ENCODE results near the gene QRICH1. TPM values are rescaled to one million over a fixed set of nuclear protein-coding genes. Genes with fewer than 3 reads are reported as not detected.

The QRICH1 gene
- total RNA-seq, 1 experiment from 2014 or later: 123 TPM

GRCh38 chr3:49120438-49121131, 26.7 kb upstream of the QRICH1 start, which contains the start of gene USP19 (continued):
- TF ChIP-seq, protein P1, sequence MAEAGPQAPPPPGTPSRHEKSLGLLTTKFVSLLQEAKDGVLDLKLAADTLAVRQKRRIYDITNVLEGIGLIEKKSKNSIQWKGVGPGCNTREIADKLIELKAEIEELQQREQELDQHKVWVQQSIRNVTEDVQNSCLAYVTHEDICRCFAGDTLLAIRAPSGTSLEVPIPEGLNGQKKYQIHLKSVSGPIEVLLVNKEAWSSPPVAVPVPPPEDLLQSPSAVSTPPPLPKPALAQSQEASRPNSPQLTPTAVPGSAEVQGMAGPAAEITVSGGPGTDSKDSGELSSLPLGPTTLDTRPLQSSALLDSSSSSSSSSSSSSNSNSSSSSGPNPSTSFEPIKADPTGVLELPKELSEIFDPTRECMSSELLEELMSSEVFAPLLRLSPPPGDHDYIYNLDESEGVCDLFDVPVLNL (CRISPR knock-in tag; IDR thresholded peaks at IDR 0.05; ENCODE audit: borderline replicate concordance, low read depth): no peak
- TF ChIP-seq JAZF1 (CRISPR knock-in tag; IDR thresholded peaks at IDR 0.05): no peak
- TF ChIP-seq, protein P2, sequence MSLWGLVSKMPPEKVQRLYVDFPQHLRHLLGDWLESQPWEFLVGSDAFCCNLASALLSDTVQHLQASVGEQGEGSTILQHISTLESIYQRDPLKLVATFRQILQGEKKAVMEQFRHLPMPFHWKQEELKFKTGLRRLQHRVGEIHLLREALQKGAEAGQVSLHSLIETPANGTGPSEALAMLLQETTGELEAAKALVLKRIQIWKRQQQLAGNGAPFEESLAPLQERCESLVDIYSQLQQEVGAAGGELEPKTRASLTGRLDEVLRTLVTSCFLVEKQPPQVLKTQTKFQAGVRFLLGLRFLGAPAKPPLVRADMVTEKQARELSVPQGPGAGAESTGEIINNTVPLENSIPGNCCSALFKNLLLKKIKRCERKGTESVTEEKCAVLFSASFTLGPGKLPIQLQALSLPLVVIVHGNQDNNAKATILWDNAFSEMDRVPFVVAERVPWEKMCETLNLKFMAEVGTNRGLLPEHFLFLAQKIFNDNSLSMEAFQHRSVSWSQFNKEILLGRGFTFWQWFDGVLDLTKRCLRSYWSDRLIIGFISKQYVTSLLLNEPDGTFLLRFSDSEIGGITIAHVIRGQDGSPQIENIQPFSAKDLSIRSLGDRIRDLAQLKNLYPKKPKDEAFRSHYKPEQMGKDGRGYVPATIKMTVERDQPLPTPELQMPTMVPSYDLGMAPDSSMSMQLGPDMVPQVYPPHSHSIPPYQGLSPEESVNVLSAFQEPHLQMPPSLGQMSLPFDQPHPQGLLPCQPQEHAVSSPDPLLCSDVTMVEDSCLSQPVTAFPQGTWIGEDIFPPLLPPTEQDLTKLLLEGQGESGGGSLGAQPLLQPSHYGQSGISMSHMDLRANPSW (CRISPR knock-in tag; conservative IDR thresholded peaks at IDR 0.05; ENCODE audit: low read depth): no peak
- peak; percentile 79; the same call in 1 of the 2 replicates for TF ChIP-seq MYBL2 (CRISPR knock-in tag; IDR thresholded peaks at IDR 0.05)
- no peak for TF ChIP-seq ATF1 (CRISPR knock-in tag; IDR thresholded peaks at IDR 0.05)
- TF ChIP-seq, protein P3, sequence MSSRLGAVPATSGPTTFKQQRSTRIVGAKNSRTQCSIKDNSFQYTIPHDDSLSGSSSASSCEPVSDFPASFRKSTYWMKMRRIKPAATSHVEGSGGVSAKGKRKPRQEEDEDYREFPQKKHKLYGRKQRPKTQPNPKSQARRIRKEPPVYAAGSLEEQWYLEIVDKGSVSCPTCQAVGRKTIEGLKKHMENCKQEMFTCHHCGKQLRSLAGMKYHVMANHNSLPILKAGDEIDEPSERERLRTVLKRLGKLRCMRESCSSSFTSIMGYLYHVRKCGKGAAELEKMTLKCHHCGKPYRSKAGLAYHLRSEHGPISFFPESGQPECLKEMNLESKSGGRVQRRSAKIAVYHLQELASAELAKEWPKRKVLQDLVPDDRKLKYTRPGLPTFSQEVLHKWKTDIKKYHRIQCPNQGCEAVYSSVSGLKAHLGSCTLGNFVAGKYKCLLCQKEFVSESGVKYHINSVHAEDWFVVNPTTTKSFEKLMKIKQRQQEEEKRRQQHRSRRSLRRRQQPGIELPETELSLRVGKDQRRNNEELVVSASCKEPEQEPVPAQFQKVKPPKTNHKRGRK (CRISPR knock-in tag; IDR thresholded peaks at IDR 0.05; ENCODE audit: borderline replicate concordance): no peak
- TF ChIP-seq ZNF121 (CRISPR knock-in tag; IDR thresholded peaks at IDR 0.05): no peak
- no peak for TF ChIP-seq ZNF396 (CRISPR knock-in tag; IDR thresholded peaks at IDR 0.05; ENCODE audit: borderline replicate concordance)
- TF ChIP-seq CREB1 (CRISPR knock-in tag; IDR thresholded peaks at IDR 0.05): 0 out of 2 replicates have a peak, but pooled peaks have one; percentile 25
- 0 out of 2 replicates have a peak, but pooled peaks have one; percentile 52 for TF ChIP-seq AFF4 (CRISPR knock-in tag; IDR thresholded peaks at IDR 0.05; ENCODE audit: borderline replicate concordance)
- 0 out of 2 replicates have a peak, but pooled peaks have one; percentile 33 for TF ChIP-seq USF1 (CRISPR knock-in tag; IDR thresholded peaks at IDR 0.05)
- TF ChIP-seq, protein P4, sequence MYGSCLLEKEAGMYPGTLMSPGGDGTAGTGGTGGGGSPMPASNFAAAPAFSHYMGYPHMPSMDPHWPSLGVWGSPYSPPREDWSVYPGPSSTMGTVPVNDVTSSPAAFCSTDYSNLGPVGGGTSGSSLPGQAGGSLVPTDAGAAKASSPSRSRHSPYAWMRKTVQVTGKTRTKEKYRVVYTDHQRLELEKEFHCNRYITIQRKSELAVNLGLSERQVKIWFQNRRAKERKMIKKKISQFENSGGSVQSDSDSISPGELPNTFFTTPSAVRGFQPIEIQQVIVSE (CRISPR knock-in tag; IDR thresholded peaks at IDR 0.05; ENCODE audit: borderline replicate concordance): no peak
- TF ChIP-seq ATF6 (CRISPR knock-in tag; IDR thresholded peaks at IDR 0.05): no peak
- TF ChIP-seq MXD4 (CRISPR knock-in tag; IDR thresholded peaks at IDR 0.05; ENCODE audit: borderline replicate concordance): no peak
- TF ChIP-seq EMX1 (CRISPR knock-in tag; IDR thresholded peaks at IDR 0.05): no peak
- TF ChIP-seq NFE2L1 (CRISPR knock-in tag; IDR thresholded peaks at IDR 0.05): no peak
- peak; percentile 73; the same call in 1 of the 2 replicates for TF ChIP-seq ZNF138 (CRISPR knock-in tag; conservative IDR thresholded peaks at IDR 0.05)
- no peak for TF ChIP-seq ZNF263 (CRISPR knock-in tag; IDR thresholded peaks at IDR 0.05; ENCODE audit: low read depth)
- no peak for TF ChIP-seq ZNF671 (CRISPR knock-in tag; IDR thresholded peaks at IDR 0.05)
- no peak for TF ChIP-seq NR2C2 (CRISPR knock-in tag; IDR thresholded peaks at IDR 0.05)
- TF ChIP-seq ZNF317 (CRISPR knock-in tag; IDR thresholded peaks at IDR 0.05; ENCODE audit: borderline replicate concordance, low read depth): no peak
- TF ChIP-seq, protein P5, sequence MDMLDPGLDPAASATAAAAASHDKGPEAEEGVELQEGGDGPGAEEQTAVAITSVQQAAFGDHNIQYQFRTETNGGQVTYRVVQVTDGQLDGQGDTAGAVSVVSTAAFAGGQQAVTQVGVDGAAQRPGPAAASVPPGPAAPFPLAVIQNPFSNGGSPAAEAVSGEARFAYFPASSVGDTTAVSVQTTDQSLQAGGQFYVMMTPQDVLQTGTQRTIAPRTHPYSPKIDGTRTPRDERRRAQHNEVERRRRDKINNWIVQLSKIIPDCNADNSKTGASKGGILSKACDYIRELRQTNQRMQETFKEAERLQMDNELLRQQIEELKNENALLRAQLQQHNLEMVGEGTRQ (CRISPR knock-in tag; IDR thresholded peaks at IDR 0.05): 0 out of 2 replicates have a peak, but pooled peaks have one; percentile 29
- TF ChIP-seq ESRRA (CRISPR knock-in tag; IDR thresholded peaks at IDR 0.05; ENCODE audit: borderline replicate concordance): peak; percentile 39; the same call in 1 of the 2 replicates
- no peak for TF ChIP-seq NR1H2 (CRISPR knock-in tag; IDR thresholded peaks at IDR 0.05)
- TF ChIP-seq TEAD4 (CRISPR knock-in tag; IDR thresholded peaks at IDR 0.05): no peak

Measured in WTC11 (cell line).